Measurements from ENCODE around the gene ATP8B2.
"Not testable (repeated sequence)": the region's sequence is repeated elsewhere in the genome, so short reads cannot be mapped to it uniquely, and the experiment has no call there.

ATP8B2 gene

GRCh38 chr1:154312229-154313065 is 12.9 kb upstream of the ATP8B2 start:
- not testable (repeated sequence) for H3K4me1 ChIP-seq (ENCODE audit: control insufficient read depth, insufficient read depth, low read length); H3K27me3 ChIP-seq (ENCODE audit: control insufficient read depth, insufficient read depth, low read length); H3K9ac ChIP-seq (ENCODE audit: low read depth, low read length); H3K4me3 ChIP-seq (ENCODE audit: low read depth, low read length); H3K9me3 ChIP-seq (ENCODE audit: control insufficient read depth, insufficient read depth, low read length); H3K36me3 ChIP-seq (ENCODE audit: control insufficient read depth, insufficient read depth, low read length)

GRCh38 chr1:154313066-154313356 is 12.3 kb upstream of the ATP8B2 start:
- Histone ChIP-seq H3K9me3 (ENCODE audit: control insufficient read depth, insufficient read depth, low read length) (no peaks in the 10 kb centered on the region), H3K9ac (ENCODE audit: low read depth, low read length) (no peak overlapping the region), H3K4me3 (ENCODE audit: low read depth, low read length) (no peak overlapping the region), H3K27me3 (ENCODE audit: control insufficient read depth, insufficient read depth, low read length) (no peaks in the 10 kb centered on the region), H3K36me3 (ENCODE audit: control insufficient read depth, insufficient read depth, low read length) (no peaks in the 10 kb centered on the region), H3K4me1 (ENCODE audit: control insufficient read depth, insufficient read depth, low read length) (no peaks in the 10 kb centered on the region)

- H3K9ac ChIP-seq (ENCODE audit: low read depth, low read length); H3K4me3 ChIP-seq (ENCODE audit: low read depth, low read length); H3K4me1 ChIP-seq (ENCODE audit: control insufficient read depth, insufficient read depth, low read length); H3K27me3 ChIP-seq (ENCODE audit: control insufficient read depth, insufficient read depth, low read length); H3K9me3 ChIP-seq (ENCODE audit: control insufficient read depth, insufficient read depth, low read length); H3K36me3 ChIP-seq (ENCODE audit: control insufficient read depth, insufficient read depth, low read length): not testable (repeated sequence)
These were observed 11.1 kb upstream of the ATP8B2 start for GRCh38 chr1:154314226-154314625.

GRCh38 chr1:154316704-154317103 is 8.6 kb upstream of the ATP8B2 start:
- H3K9ac ChIP-seq (ENCODE audit: low read depth, low read length): no peak overlapping the region
- H3K27me3 ChIP-seq (ENCODE audit: control insufficient read depth, insufficient read depth, low read length): no peaks in the 10 kb centered on the region
- H3K4me3 ChIP-seq (ENCODE audit: low read depth, low read length): no peak overlapping the region
- H3K9me3 ChIP-seq (ENCODE audit: control insufficient read depth, insufficient read depth, low read length): no peaks in the 10 kb centered on the region
- no peaks in the 10 kb centered on the region for H3K36me3 ChIP-seq (ENCODE audit: control insufficient read depth, insufficient read depth, low read length)
- no peaks in the 10 kb centered on the region for H3K4me1 ChIP-seq (ENCODE audit: control insufficient read depth, insufficient read depth, low read length)

GRCh38 chr1:154318386-154318785 is 6.9 kb upstream of the ATP8B2 start:
- Histone ChIP-seq H3K36me3 (ENCODE audit: control insufficient read depth, insufficient read depth, low read length) (no peaks in the 10 kb centered on the region), H3K4me1 (ENCODE audit: control insufficient read depth, insufficient read depth, low read length) (no peaks in the 10 kb centered on the region), H3K27me3 (ENCODE audit: control insufficient read depth, insufficient read depth, low read length) (no peaks in the 10 kb centered on the region), H3K4me3 (ENCODE audit: low read depth, low read length) (no peak overlapping the region), H3K9me3 (ENCODE audit: control insufficient read depth, insufficient read depth, low read length) (no peaks in the 10 kb centered on the region), H3K9ac (ENCODE audit: low read depth, low read length) (no peak overlapping the region)

- Histone ChIP-seq H3K36me3 (ENCODE audit: control insufficient read depth, insufficient read depth, low read length) (no peaks in the 10 kb centered on the region), H3K9ac (ENCODE audit: low read depth, low read length) (peak within 1 kb of the TSS; percentile 54), H3K4me3 (ENCODE audit: low read depth, low read length) (no peak within 1 kb of the TSS), H3K4me1 (ENCODE audit: control insufficient read depth, insufficient read depth, low read length) (peaks cover 3% of the 10 kb centered on the region), H3K9me3 (ENCODE audit: control insufficient read depth, insufficient read depth, low read length) (no peaks in the 10 kb centered on the region), H3K27me3 (ENCODE audit: control insufficient read depth, insufficient read depth, low read length) (no peaks in the 10 kb centered on the region)
These were observed 4.3 kb upstream of the ATP8B2 start, which contains the start of gene AQP10 for GRCh38 chr1:154320882-154321608. AQP10 (plus strand) TSS chr1:154321093; CDS start chr1:154321156, 63 bp downstream.

- H3K4me3 ChIP-seq (ENCODE audit: low read depth, low read length); H3K36me3 ChIP-seq (ENCODE audit: control insufficient read depth, insufficient read depth, low read length); H3K27me3 ChIP-seq (ENCODE audit: control insufficient read depth, insufficient read depth, low read length); H3K9ac ChIP-seq (ENCODE audit: low read depth, low read length); H3K4me1 ChIP-seq (ENCODE audit: control insufficient read depth, insufficient read depth, low read length); H3K9me3 ChIP-seq (ENCODE audit: control insufficient read depth, insufficient read depth, low read length): not testable (repeated sequence)
These were observed 3.8 kb upstream of the ATP8B2 start for GRCh38 chr1:154321609-154321934.

- Histone ChIP-seq H3K4me1 (ENCODE audit: control insufficient read depth, insufficient read depth, low read length) (peaks cover 21% of the 10 kb centered on the region), H3K9ac (ENCODE audit: low read depth, low read length) (no peak overlapping the region), H3K9me3 (ENCODE audit: control insufficient read depth, insufficient read depth, low read length) (no peaks in the 10 kb centered on the region), H3K4me3 (ENCODE audit: low read depth, low read length) (no peak overlapping the region), H3K27me3 (ENCODE audit: control insufficient read depth, insufficient read depth, low read length) (no peaks in the 10 kb centered on the region), H3K36me3 (ENCODE audit: control insufficient read depth, insufficient read depth, low read length) (no peaks in the 10 kb centered on the region)
These were observed 1.8 kb upstream of the ATP8B2 start for GRCh38 chr1:154323493-154323892.

- Histone ChIP-seq H3K4me3 (ENCODE audit: low read depth, low read length) (peak overlapping the region; percentile 93), H3K4me1 (ENCODE audit: control insufficient read depth, insufficient read depth, low read length) (peaks cover 21% of the 10 kb centered on the region)
These were observed 1.1 kb upstream of the ATP8B2 start for GRCh38 chr1:154324241-154324640.

GRCh38 chr1:154325583-154326545 is 539 bp downstream of the ATP8B2 start:
- peak overlapping the region; percentile 76 for H3K9ac ChIP-seq (ENCODE audit: low read depth, low read length)
- peaks cover 30% of the 10 kb centered on the region for H3K4me1 ChIP-seq (ENCODE audit: control insufficient read depth, insufficient read depth, low read length)
- no peaks in the 10 kb centered on the region for H3K9me3 ChIP-seq (ENCODE audit: control insufficient read depth, insufficient read depth, low read length)
- no peaks in the 10 kb centered on the region for H3K27me3 ChIP-seq (ENCODE audit: control insufficient read depth, insufficient read depth, low read length)
- H3K4me3 ChIP-seq (ENCODE audit: low read depth, low read length): peak overlapping the region; percentile 98
- peaks cover 6% of the 10 kb centered on the region for H3K36me3 ChIP-seq (ENCODE audit: control insufficient read depth, insufficient read depth, low read length)

More at GRCh38 chr1:154324241-154324640, 1.1 kb upstream of the ATP8B2 start:
- H3K27me3 ChIP-seq (ENCODE audit: control insufficient read depth, insufficient read depth, low read length): no peaks in the 10 kb centered on the region
- H3K9me3 ChIP-seq (ENCODE audit: control insufficient read depth, insufficient read depth, low read length): no peaks in the 10 kb centered on the region
- no peaks in the 10 kb centered on the region for H3K36me3 ChIP-seq (ENCODE audit: control insufficient read depth, insufficient read depth, low read length)
- no peak overlapping the region for H3K9ac ChIP-seq (ENCODE audit: low read depth, low read length)

GRCh38 chr1:154326546-154327465 is 1.5 kb downstream of the ATP8B2 start:
- Histone ChIP-seq H3K27me3 (ENCODE audit: control insufficient read depth, insufficient read depth, low read length) (no peaks in the 10 kb centered on the region), H3K36me3 (ENCODE audit: control insufficient read depth, insufficient read depth, low read length) (peaks cover 15% of the 10 kb centered on the region), H3K4me1 (ENCODE audit: control insufficient read depth, insufficient read depth, low read length) (peaks cover 30% of the 10 kb centered on the region), H3K4me3 (ENCODE audit: low read depth, low read length) (peak overlapping the region; percentile 98), H3K9me3 (ENCODE audit: control insufficient read depth, insufficient read depth, low read length) (no peaks in the 10 kb centered on the region), H3K9ac (ENCODE audit: low read depth, low read length) (peak overlapping the region; percentile 18)

Data from iPS-15b (cell line).